Heart right ventricle (tissue), 16 donors: ENCODE results near the gene SLC8B1. TPM values are rescaled to one million over a fixed set of nuclear protein-coding genes. Genes with fewer than 3 reads are reported as not detected.

ENCODE experiments used
- ATAC-seq, 8 donors: fragments of 200-7000 bp; cut with Tn5 transposase; one replicate each; pipeline ENCODE4 v1.9.1; 2020; ENCODE audit warnings: mild to moderate bottlenecking in 8 of 8, moderate library complexity in 8 of 8, moderate number of reproducible peaks in 1 of 8
- DNase-seq, 2 donors: peaks; one replicate each; pipeline ENCODE4 v3.0.0-alpha.2; 2020
- H3K27ac ChIP-seq, 10 donors: fragments of 200-600 bp; sonication (generic) in 2 of 10; one replicate each; pipeline versions ENCODE4 v1.5.0 to v1.8.0; 2020 to 2022; ENCODE audit warnings: mild to moderate bottlenecking in 3 of 10
- H3K27me3 ChIP-seq, 7 donors: fragments of 200-600 bp; one replicate each; pipeline ENCODE4 v1.8.0; 2021 to 2022; ENCODE audit warnings: mild to moderate bottlenecking in 2 of 7
- H3K36me3 ChIP-seq, 9 donors: fragments of 200-600 bp; sonication (generic) in 1 of 9; one replicate each; pipeline versions ENCODE4 v1.5.0 to v1.8.0; 2020 to 2022; ENCODE audit warnings: mild to moderate bottlenecking in 2 of 9
- H3K4me1 ChIP-seq, 9 donors: fragments of 200-600 bp; sonication (generic) in 1 of 9; one replicate each; pipeline versions ENCODE4 v1.5.0 to v1.8.0; 2020 to 2022; ENCODE audit warnings: mild to moderate bottlenecking in 4 of 9
- H3K4me3 ChIP-seq, 10 donors: fragments of 200-600 bp; sonication (generic) in 2 of 10; one replicate each; pipeline versions ENCODE4 v1.5.0 to v1.8.0; 2020 to 2022; ENCODE audit warnings: mild to moderate bottlenecking in 7 of 10, moderate library complexity in 2 of 10
- H3K9me3 ChIP-seq, 11 donors: fragments of 200-600 bp in 10 of 11; sonication (generic) in 2 of 11; one replicate each; pipeline versions ENCODE4 v1.5.0 to v1.8.0; 2013 to 2022; ENCODE audit warnings: mild to moderate bottlenecking in 2 of 11, control low read depth in 1 of 11, moderate library complexity in 1 of 11
- WGBS, 2 donors: extraction: QIAGEN DNeasy Blood & Tissue Kit; methylation state at CpG; one replicate each; pipeline ENCODE4 v1.1.7; 2013; ENCODE audit warnings: inconsistent platforms in 1 of 2; 5-methylcytosine and 5-hydroxymethylcytosine counted together
- intact Hi-C, 10 donors: fragments of 100-400 bp; cut with DNase I; formaldehyde crosslinking; loops; one replicate each; pipeline versions ENCODE4 v1.11.1 to v1.14.2; 2022
- polyA plus RNA-seq, 2 donors: library from polyadenylated mRNA; stranded (reverse); fragments of 200-250 nt; gene quantifications; one replicate each; pipeline ENCODE4 v1.2.3, GENCODE V29; 2013
- total RNA-seq, 10 donors: library from RNA; stranded (reverse); fragmentation: NEBNext Ultra II Directional in 3 of 10; extraction: Animal tissue kit (Norgen Biotek cat#: 25700) in 3 of 10; gene quantifications; one replicate each; pipeline versions ENCODE4 v1.2.1 to v1.2.4, GENCODE V29; 2021 to 2023
- TF ChIP-seq, protein P1 (sequence below), 9 donors: fragments of 200-600 bp; sonication (generic) in 2 of 9; IDR thresholded peaks; one replicate each; pipeline versions ENCODE4 v1.5.0 to v1.8.0; 2021 to 2022; ENCODE audit warnings: antibody characterized with exemption in 9 of 9, mild to moderate bottlenecking in 5 of 9, moderate library complexity in 1 of 9
- donor health status: Arrhythmogenic right ventricular cardiomyopathy.
- donor health status: ischemic (EF 13 %, LVEDD 7.1; RV severe dilation, severe dysfunction).
- donor health status: healthy with polysubstance abuse.
- donor health status: DM: no; HTN: yes; CAD: no.
- donor health status: DM: no; HTN: no; CAD: no.
- donor health status: ischemic (EF 25% LVEDD 6.9; RV normal size, moderate dysfunction).
- donor health status: ischemic (EF 25% LVEDD 5.7; RV mildly dilated, moderate dysfunction).
- donor health status: healthy.
- donor health status: DM: yes; HTN: yes; CAD: no.
- donor health status: Ischemic cardiomyopathy.
- donor health status: ischemic (EF 35%, LVEDD 5.7; RV mildly dilated, moderate dysfunction).
- donor health status: nonischemic (EF 11% LVEDD 7.7; RV severe dilation, severe dysfunction).
- donor health status: DM: yes; HTN: yes; CAD: no.
- donor health status: PGD.
- donor health status: ischemic (EF 29% LVEDD 5.4; RV normal size, mild dysfunction).
- donor health status: nonischemic (EF 23%, LVEDD 6.1; RV moderate dilation, normal function).

SLC8B1 gene
- total and polyA plus RNA-seq, 12 donors, result 7.2 to 16.9 (median 11.9) TPM

- ATAC-seq (no peak), DNase-seq (no peak)
- Histone ChIP-seq H3K4me3 (no peak overlapping the region), H3K27ac (no peak overlapping the region), H3K36me3 (no peaks in the 10 kb centered on the region), H3K9me3 (no peaks in the 10 kb centered on the region), H3K4me1 (peaks cover 0 to 14% (median 4%) of the 10 kb centered on the region in 9 donors), H3K27me3 (no peaks in the 10 kb centered on the region)
- TF ChIP-seq, protein P1, sequence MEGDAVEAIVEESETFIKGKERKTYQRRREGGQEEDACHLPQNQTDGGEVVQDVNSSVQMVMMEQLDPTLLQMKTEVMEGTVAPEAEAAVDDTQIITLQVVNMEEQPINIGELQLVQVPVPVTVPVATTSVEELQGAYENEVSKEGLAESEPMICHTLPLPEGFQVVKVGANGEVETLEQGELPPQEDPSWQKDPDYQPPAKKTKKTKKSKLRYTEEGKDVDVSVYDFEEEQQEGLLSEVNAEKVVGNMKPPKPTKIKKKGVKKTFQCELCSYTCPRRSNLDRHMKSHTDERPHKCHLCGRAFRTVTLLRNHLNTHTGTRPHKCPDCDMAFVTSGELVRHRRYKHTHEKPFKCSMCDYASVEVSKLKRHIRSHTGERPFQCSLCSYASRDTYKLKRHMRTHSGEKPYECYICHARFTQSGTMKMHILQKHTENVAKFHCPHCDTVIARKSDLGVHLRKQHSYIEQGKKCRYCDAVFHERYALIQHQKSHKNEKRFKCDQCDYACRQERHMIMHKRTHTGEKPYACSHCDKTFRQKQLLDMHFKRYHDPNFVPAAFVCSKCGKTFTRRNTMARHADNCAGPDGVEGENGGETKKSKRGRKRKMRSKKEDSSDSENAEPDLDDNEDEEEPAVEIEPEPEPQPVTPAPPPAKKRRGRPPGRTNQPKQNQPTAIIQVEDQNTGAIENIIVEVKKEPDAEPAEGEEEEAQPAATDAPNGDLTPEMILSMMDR (IDR thresholded peaks at IDR 0.05), result no peak
- WGBS, 2 donors, result 94 to 99% methylated on average over 5 of the region's 5 CpGs
- intact Hi-C loops, result loop anchor here in 1 of 10 donors (10.0 kb wide), 1 partner anchor 125 kb away; no protein-coding TSS in a partner anchor
Observed at GRCh38 chr12:113339540-113339939, 4.6 kb upstream of the SLC8B1 start.

DNA sequence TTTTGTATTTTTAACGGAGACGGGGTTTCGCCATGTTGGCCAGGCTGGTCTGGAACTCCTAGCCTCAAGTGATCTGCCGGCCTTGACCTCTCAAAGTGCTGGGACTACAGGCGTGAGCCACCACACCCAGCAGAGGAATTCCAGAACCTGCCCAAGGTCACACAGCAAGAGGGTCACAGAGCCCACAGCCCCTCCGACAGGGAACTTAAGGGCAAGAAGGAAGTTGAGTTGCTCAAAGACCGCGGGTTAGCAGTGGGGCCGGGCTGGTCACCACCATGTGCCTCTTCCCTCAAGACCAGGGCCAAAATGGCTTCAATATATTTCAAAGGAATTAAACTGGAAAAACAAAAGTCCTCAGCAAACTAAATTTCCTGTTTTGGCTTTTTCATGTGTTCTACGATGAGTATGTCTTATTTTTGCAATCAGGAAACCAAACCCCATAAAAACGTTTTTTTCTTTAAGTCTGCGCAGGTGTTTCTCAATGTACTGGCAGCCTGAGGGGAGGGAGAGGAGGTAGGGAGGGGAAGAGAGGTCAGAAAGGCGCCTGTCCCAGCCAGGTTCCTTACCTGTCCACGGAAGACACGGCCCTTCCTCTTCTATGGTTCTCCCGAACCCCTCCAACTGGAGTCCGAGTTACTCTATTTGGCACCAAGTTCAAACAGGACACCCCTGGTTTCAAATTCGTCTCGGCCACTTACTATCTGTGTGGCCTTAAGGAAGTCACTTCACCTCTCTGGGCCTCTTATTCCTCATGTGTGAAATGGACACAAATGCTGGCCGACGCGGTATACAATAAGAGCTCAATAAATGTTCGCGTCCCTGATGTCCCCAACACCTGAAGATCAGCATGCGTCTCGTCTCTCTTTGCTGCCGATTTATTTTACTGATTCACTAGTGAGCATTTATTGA, 778 bp downstream of the SLC8B1 start:
- Histone ChIP-seq H3K4me1 (peaks cover 0 to 45% (median 27%) of the 10 kb centered on the region in 9 donors), H3K9me3 (no peaks in the 10 kb centered on the region), H3K27me3 (no peaks in the 10 kb centered on the region), H3K36me3 (peaks cover 0 to 37% (median 12%) of the 10 kb centered on the region in 9 donors), H3K27ac (peak overlapping the region; percentile 37 to 94 (median 84)), H3K4me3 (peak overlapping the region; percentile 64 to 96 (median 80))
- 38 to 48% methylated on average over 27 of the region's 27 CpGs for WGBS, 2 donors
- intact Hi-C loops, result loop anchor here in 1 of 10 donors (10.0 kb wide), 1 partner anchor 119 kb away; no protein-coding TSS in a partner anchor
- TF ChIP-seq, protein P1 (IDR thresholded peaks at IDR 0.05), result no peak
- ATAC-seq, result peak in 5 of 8 donors; percentile 4 to 43 (median 30)
- DNase-seq, result peak in 1 of 2 donors; percentile 26

GRCh38 chr12:113333418-113333750, 1.5 kb downstream of the SLC8B1 start:
- Histone ChIP-seq H3K9me3 (no peaks in the 10 kb centered on the region), H3K4me3 (peak overlapping the region in 9 of 10 donors; percentile 69 to 96 (median 83)), H3K4me1 (peaks cover 0 to 48% (median 27%) of the 10 kb centered on the region in 9 donors), H3K27ac (peak overlapping the region in 5 of 10 donors; percentile 35 to 94 (median 43)), H3K27me3 (no peaks in the 10 kb centered on the region), H3K36me3 (peaks cover 0 to 41% (median 12%) of the 10 kb centered on the region in 9 donors)
- no peak for ATAC-seq
- intact Hi-C loops, result loop anchor here in 1 of 10 donors (10.0 kb wide), 1 partner anchor 119 kb away; no protein-coding TSS in a partner anchor
- 76 to 90% methylated on average over 5 of the region's 5 CpGs for WGBS, 2 donors
- no peak for DNase-seq
- TF ChIP-seq, protein P1 (IDR thresholded peaks at IDR 0.05), result no peak

DNA sequence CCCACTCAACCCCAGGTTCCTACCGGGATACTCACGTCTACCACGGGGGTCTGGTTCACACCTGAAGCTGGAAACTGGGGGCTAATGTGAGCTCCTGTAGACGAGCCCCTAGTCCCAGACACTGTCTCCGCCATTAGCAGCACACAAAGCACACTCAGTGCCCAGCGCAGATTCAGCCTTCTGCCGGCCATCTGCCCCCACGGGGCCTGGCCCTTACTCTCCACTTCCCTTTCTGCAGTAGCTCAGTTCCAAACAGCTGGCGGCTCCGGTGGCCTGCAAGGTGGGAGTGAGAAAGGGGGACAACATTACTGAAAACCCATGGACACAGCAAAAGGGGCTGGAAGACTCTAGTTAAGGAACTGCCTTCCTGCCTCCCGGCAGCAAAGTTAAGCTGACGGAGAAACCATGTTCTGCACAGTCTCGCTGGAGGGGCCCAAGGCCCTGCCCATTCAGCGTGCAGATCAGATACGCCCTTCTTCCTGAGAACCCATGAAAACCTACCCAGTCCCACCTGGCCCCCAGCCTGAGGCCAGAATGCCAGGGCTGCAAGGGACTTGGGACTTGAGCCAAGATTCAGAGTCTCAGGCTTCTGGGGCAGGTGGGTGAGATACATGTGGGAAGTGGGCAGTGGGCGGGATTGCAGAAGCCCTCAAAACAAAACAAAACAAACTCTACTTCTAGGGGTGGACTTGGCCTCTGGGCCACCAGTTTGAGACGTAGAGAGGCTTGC, 2.1 kb downstream of the SLC8B1 start:
- TF ChIP-seq, protein P1 (IDR thresholded peaks at IDR 0.05), result no peak
- Histone ChIP-seq H3K4me1 (peaks cover 0 to 53% (median 28%) of the 10 kb centered on the region in 9 donors), H3K4me3 (peak overlapping the region in 9 of 10 donors; percentile 69 to 96 (median 83)), H3K9me3 (no peaks in the 10 kb centered on the region), H3K27ac (peak overlapping the region in 4 of 10 donors; percentile 19 to 94 (median 41)), H3K27me3 (no peaks in the 10 kb centered on the region), H3K36me3 (peaks cover 0 to 46% (median 12%) of the 10 kb centered on the region in 9 donors)
- DNase-seq (no peak), ATAC-seq (no peak)
- WGBS, 2 donors, result 74 to 79% methylated on average over 17 of the region's 17 CpGs
- intact Hi-C loops, result loop anchor here in 1 of 10 donors (10.0 kb wide), 1 partner anchor 118 kb away; no protein-coding TSS in a partner anchor
